Fibroblast of skin of abdomen (primary cell): ENCODE measurements around the gene SRRM2.

Source experiments
- DNase-seq: peaks from one replicate; pipeline ENCODE4 v3.0.0-alpha.2; 2013

Gene SRRM2

GRCh38 chr16:2778630-2778958 is 26.2 kb downstream of the SRRM2 start:
- no peak for DNase-seq

GRCh38 chr16:2779151-2779920 is 26.9 kb downstream of the SRRM2 start:
- no peak for DNase-seq

- no peak for DNase-seq
Measured at GRCh38 chr16:2779978-2780898, 27.8 kb downstream of the SRRM2 start.

- no peak for DNase-seq
Measured at GRCh38 chr16:2782583-2783351, 30.3 kb downstream of the SRRM2 start.

- no peak for DNase-seq
Measured at GRCh38 chr16:2783581-2784357, 31.3 kb downstream of the SRRM2 start.

- DNase-seq = no peak
Measured at GRCh38 chr16:2784358-2785100, 32.1 kb downstream of the SRRM2 start.

- no peak for DNase-seq
Measured at GRCh38 chr16:2785101-2785991, 32.9 kb downstream of the SRRM2 start.

GRCh38 chr16:2786061-2786825 is 33.8 kb downstream of the SRRM2 start:
- DNase-seq = no peak

- no peak for DNase-seq
Measured at GRCh38 chr16:2786826-2787151, 34.4 kb downstream of the SRRM2 start.

GRCh38 chr16:2787406-2787805 is 35.0 kb downstream of the SRRM2 start, which contains the start of gene PRSS33:
Gene PRSS33, minus strand, starts transcription at chr16:2787560. Its CDS starts 1,013 bp downstream, at chr16:2786547.
- no peak for DNase-seq

- DNase-seq = no peak
Measured at GRCh38 chr16:2787961-2788360, 35.5 kb downstream of the SRRM2 start.

GRCh38 chr16:2790631-2791030 is 38.2 kb downstream of the SRRM2 start:
- no peak for DNase-seq

GRCh38 chr16:2791174-2791573 is 38.7 kb downstream of the SRRM2 start:
- no peak for DNase-seq

- no peak for DNase-seq
Measured at GRCh38 chr16:2792940-2793339, 40.5 kb downstream of the SRRM2 start.

- no peak for DNase-seq
Measured at GRCh38 chr16:2795395-2796143, 43.1 kb downstream of the SRRM2 start.

- DNase-seq = no peak
Measured at GRCh38 chr16:2798723-2799204, 46.3 kb downstream of the SRRM2 start.

- no peak for DNase-seq
Measured at GRCh38 chr16:2799205-2799858, 46.9 kb downstream of the SRRM2 start.

- no peak for DNase-seq
Measured at GRCh38 chr16:2799859-2800226, 47.4 kb downstream of the SRRM2 start.
